CD14-positive monocyte (primary cell): ENCODE measurements around the gene SCRN2. TPM values are rescaled to one million over a fixed set of nuclear protein-coding genes. Genes with fewer than 3 reads are reported as not detected.
A peak's percentile ranks its signal among the peaks of the same experiment; 100 is the strongest.

Experiments used
- DNase-seq, 3 donors: peaks; one replicate each; pipeline ENCODE4 v3.0.0-alpha.2; 2011 to 2022
- H2AFZ ChIP-seq: 2 replicates; pipeline ENCODE4 v1.6.0; 2012; ENCODE audit warnings: mild to moderate bottlenecking, low read depth, low read length, inconsistent platforms; ENCODE audit not compliant: insufficient read depth, poor library complexity, severe bottlenecking
- H3K27ac ChIP-seq, 2 donors: 1 replicate in 1 of 2; 2 replicates in 1 of 2; pipeline ENCODE4 v1.5.1; 2012 to 2013; ENCODE audit warnings: low read length in 2 of 2, control low read depth in 1 of 2, inconsistent platforms in 1 of 2, low read depth in 1 of 2, mild to moderate bottlenecking in 1 of 2
- H3K27me3 ChIP-seq, 2 donors: one replicate each; pipeline versions ENCODE4 v1.6.0 to v1.6.1; 2011 to 2013; ENCODE audit warnings: low read length in 2 of 2; ENCODE audit not compliant: control insufficient read depth in 2 of 2, insufficient read depth in 2 of 2
- H3K36me3 ChIP-seq, 2 donors: replicated peaks in 1 of 2; 1 replicate in 1 of 2; 2 replicates in 1 of 2; pipeline versions ENCODE4 v1.5.1 to v1.6.1; 2012 to 2013; ENCODE audit warnings: low read length in 2 of 2, control low read depth in 1 of 2, inconsistent platforms in 1 of 2, mild to moderate bottlenecking in 1 of 2; ENCODE audit not compliant: insufficient read depth in 2 of 2, control insufficient read depth in 1 of 2
- H3K4me1 ChIP-seq, 2 donors: 1 replicate in 1 of 2; 2 replicates in 1 of 2; pipeline versions ENCODE4 v1.5.1 to v1.6.1; 2012 to 2013; ENCODE audit warnings: low read length in 2 of 2, control low read depth in 1 of 2, inconsistent platforms in 1 of 2, mild to moderate bottlenecking in 1 of 2, moderate library complexity in 1 of 2; ENCODE audit not compliant: insufficient read depth in 2 of 2, control insufficient read depth in 1 of 2
- H3K4me2 ChIP-seq: replicated peaks from 2 replicates; pipeline ENCODE3; 2012; ENCODE audit warnings: low read length, moderate library complexity, mild to moderate bottlenecking; ENCODE audit not compliant: poor library complexity, severe bottlenecking; ENCODE audit errors: extremely low read depth
- H3K4me3 ChIP-seq, 3 experiments: fragments of 200-600 bp in 1 of 3; sonication (generic) in 1 of 3; replicated peaks in 1 of 3; 1 replicate in 2 of 3; 2 replicates in 1 of 3; pipeline ENCODE4 v1.5.1; 2011 to 2013; ENCODE audit warnings: low read length in 3 of 3, mild to moderate bottlenecking in 3 of 3, control low read depth in 2 of 3, low read depth in 2 of 3, inconsistent platforms in 1 of 3, moderate library complexity in 1 of 3
- H3K79me2 ChIP-seq: 2 replicates; pipeline ENCODE4 v1.6.0; 2012; ENCODE audit warnings: mild to moderate bottlenecking, control low read depth, inconsistent platforms, low read length, moderate library complexity; ENCODE audit not compliant: insufficient read depth
- H3K9ac ChIP-seq: 2 replicates; pipeline ENCODE4 v1.6.0; 2017; ENCODE audit warnings: low read length, mild to moderate bottlenecking; ENCODE audit not compliant: insufficient read depth, poor library complexity, severe bottlenecking
- H3K9me3 ChIP-seq, 2 donors: replicated peaks in 1 of 2; 1 replicate in 1 of 2; 2 replicates in 1 of 2; pipeline versions ENCODE4 v1.5.1 to v1.6.1; 2012 to 2013; ENCODE audit warnings: low read length in 2 of 2, control low read depth in 1 of 2; ENCODE audit not compliant: control insufficient read depth in 1 of 2, insufficient read depth in 1 of 2
- H4K20me1 ChIP-seq: 2 replicates; pipeline ENCODE4 v1.6.0; 2012; ENCODE audit warnings: mild to moderate bottlenecking, low read length, control low read depth, moderate library complexity; ENCODE audit not compliant: insufficient read depth
- H3K27ac Mint-ChIP-seq, 7 donors: one replicate each; pipeline ENCODE4 v1.8.0; 2020; ENCODE audit warnings: mild to moderate bottlenecking in 7 of 7, mixed read lengths in 7 of 7, moderate library complexity in 6 of 7, inconsistent platforms in 2 of 7
- H3K27me3 Mint-ChIP-seq, 3 donors: one replicate each; pipeline ENCODE4 v1.8.0; 2021 to 2022; ENCODE audit warnings: low read depth in 3 of 3, mild to moderate bottlenecking in 3 of 3, mixed read lengths in 3 of 3, moderate library complexity in 3 of 3, inconsistent platforms in 1 of 3
- H3K36me3 Mint-ChIP-seq, 2 donors: one replicate each; pipeline ENCODE4 v1.8.0; 2020; ENCODE audit warnings: mixed read lengths in 2 of 2, inconsistent platforms in 1 of 2, mild to moderate bottlenecking in 1 of 2
- H3K4me1 Mint-ChIP-seq: one replicate; pipeline ENCODE4 v1.8.0; 2020; ENCODE audit warnings: mild to moderate bottlenecking, mixed read lengths
- H3K4me3 Mint-ChIP-seq, 2 donors: one replicate each; pipeline ENCODE4 v1.8.0; 2020; ENCODE audit warnings: mild to moderate bottlenecking in 2 of 2, mixed read lengths in 2 of 2, moderate library complexity in 1 of 2
- H3K9me3 Mint-ChIP-seq, 7 donors: one replicate each; pipeline ENCODE4 v1.8.0; 2020 to 2022; ENCODE audit warnings: mixed read lengths in 7 of 7, mild to moderate bottlenecking in 6 of 7, moderate library complexity in 6 of 7, inconsistent platforms in 2 of 7
- CTCF ChIP-seq: fragments of 200-600 bp; IDR thresholded peaks from one replicate; pipeline ENCODE4 v1.8.0; 2022; ENCODE audit warnings: antibody characterized with exemption, mild to moderate bottlenecking
- WGBS: methylation state at CpG from one replicate; pipeline ENCODE4 v1.1.5; 2013; ENCODE audit warnings: missing lambda C conversion rate; ENCODE audit not compliant: insufficient coverage; 5-methylcytosine and 5-hydroxymethylcytosine counted together
- intact Hi-C, 2 donors: fragments of 100-400 bp; cut with micrococcal nuclease; formaldehyde crosslinking; loops; one replicate each; pipeline versions ENCODE4 v1.15.0 to v1.15.1; 2023
- polyA plus RNA-seq, 3 donors: library from polyadenylated mRNA; depleted of rRNA in 1 of 3; unstranded in 2 of 3; stranded (reverse) in 1 of 3; fragments of 300-500 nt in 2 of 3; fragments of >200 nt in 1 of 3; fragmentation: Illumina TruSeq in 2 of 3; gene quantifications; 1 replicate in 2 of 3; 2 replicates in 1 of 3; pipeline ENCODE4 v1.2.3, GENCODE V29; 2012 to 2021

SCRN2 gene
- polyA plus RNA-seq, 3 donors = 13.2 to 45.1 (median 14.5) TPM

GRCh38 chr17:47807421-47807820 lies 33.7 kb downstream of the SCRN2 start:
- Mint-ChIP-seq H3K36me3 (peaks cover 55 to 57% of the 10 kb centered on the region in 2 donors), H3K4me3 (no peak overlapping the region), H3K4me1 (no peaks in the 10 kb centered on the region), H3K27ac (peak overlapping the region in 1 of 7 donors; percentile 59), H3K27me3 (peaks cover 2 to 7% (median 4%) of the 10 kb centered on the region in 3 donors), H3K9me3 (no peaks in the 10 kb centered on the region)
- TF ChIP-seq CTCF = no peak
- Histone ChIP-seq H3K27me3 (no peaks in the 10 kb centered on the region), H3K27ac (no peak overlapping the region), H3K36me3 (peaks cover 50 to 56% of the 10 kb centered on the region in 2 donors), H4K20me1 (no peaks in the 10 kb centered on the region), H3K4me3 (no peak overlapping the region), H3K79me2 (no peaks in the 10 kb centered on the region), H3K4me1 (no peaks in the 10 kb centered on the region), H3K9me3 (no peaks in the 10 kb centered on the region), H2AFZ (no peak overlapping the region), H3K9ac (no peak overlapping the region), H3K4me2 (no peak overlapping the region)
- intact Hi-C loops = no loop called here
- WGBS = 95% methylated on average over 10 of the region's 11 CpGs
- DNase-seq = peak in 1 of 3 donors; percentile 2

DNA sequence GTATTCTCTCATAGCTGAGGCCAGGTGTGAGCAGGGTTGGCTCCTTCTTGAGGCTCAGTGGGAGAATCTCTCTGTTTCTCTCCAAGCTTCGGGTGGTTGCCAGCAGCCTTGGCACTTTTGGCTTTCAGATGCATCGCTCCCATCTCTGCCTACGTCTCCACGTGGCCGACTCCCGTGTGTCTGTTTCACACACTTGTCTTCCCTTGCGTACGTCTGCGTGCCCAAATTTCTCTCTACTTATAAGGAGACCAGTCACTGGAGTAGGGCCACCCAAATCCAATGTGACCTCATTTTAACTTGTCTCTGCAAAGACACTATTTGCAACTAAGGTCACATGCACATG lies 34.2 kb downstream of the SCRN2 start:
- H3K9ac ChIP-seq = no peak overlapping the region
- H3K4me1 Mint-ChIP-seq = no peaks in the 10 kb centered on the region
- peaks cover 0 to 8% (median 4%) of the 10 kb centered on the region in 3 donors for H3K27me3 Mint-ChIP-seq
- no peak overlapping the region for H3K4me2 ChIP-seq
- H4K20me1 ChIP-seq = no peaks in the 10 kb centered on the region
- intact Hi-C loops = no loop called here
- H3K79me2 ChIP-seq = no peaks in the 10 kb centered on the region
- 94% methylated on average over 9 of the region's 9 CpGs for WGBS
- H3K27me3 ChIP-seq = no peaks in the 10 kb centered on the region
- no peaks in the 10 kb centered on the region for H3K9me3 ChIP-seq
- no peak overlapping the region for H3K4me3 Mint-ChIP-seq
- H3K4me1 ChIP-seq = no peaks in the 10 kb centered on the region
- TF ChIP-seq CTCF = no peak
- H3K27ac Mint-ChIP-seq = peak overlapping the region in 1 of 7 donors; percentile 13
- no peak overlapping the region for H2AFZ ChIP-seq
- H3K27ac ChIP-seq = no peak overlapping the region
- no peak for DNase-seq
- no peaks in the 10 kb centered on the region for H3K9me3 Mint-ChIP-seq
- peaks cover 50 to 51% of the 10 kb centered on the region in 2 donors for H3K36me3 Mint-ChIP-seq
- no peak overlapping the region for H3K4me3 ChIP-seq
- H3K36me3 ChIP-seq = peaks cover 46 to 51% of the 10 kb centered on the region in 2 donors
